ENCODE measurements around the gene ENC1.

Gene ENC1

DNA sequence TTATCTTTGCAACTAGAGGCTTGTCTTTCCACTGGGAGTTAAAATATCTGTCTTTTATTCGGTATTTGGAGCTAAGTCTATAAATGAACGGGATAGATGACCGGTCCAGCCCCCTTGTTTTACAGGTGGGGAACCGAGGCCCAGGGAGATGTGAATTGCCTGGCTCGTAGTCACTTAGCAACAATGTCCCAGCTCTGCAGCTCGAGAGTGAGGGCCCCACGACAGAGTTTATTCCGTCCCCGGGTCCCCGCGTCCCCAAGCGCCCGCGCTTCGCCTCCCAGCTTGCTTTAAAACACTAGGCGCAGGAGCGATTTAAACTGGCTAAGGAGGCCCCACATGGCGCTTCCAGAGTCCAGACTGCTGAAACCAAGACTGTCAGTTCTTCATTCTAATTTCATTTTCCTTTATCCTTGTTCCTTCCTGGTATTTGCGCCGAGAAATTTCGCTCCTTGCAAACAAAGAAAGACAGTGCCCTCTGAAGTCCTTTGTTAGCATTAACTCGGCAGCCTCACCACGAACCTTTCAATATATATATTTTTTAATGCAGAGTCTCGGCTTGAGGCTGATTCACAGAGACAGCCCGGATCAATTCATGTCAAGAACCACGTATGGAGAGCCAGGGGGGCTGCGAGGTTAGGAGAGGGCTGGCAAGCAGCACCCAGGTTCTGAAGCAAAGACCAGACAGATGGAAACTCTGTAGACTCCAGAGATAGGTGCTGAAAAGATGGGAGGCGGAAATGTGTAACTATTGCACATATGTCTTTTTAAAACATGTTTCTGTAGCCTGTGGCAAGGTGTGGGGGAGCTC is 1.4 kb upstream of the ENC1 start:
- H3K27ac ChIP-seq (ENCODE audit: low read depth in 2 of 2, low read length in 2 of 2): peak overlapping the region; percentile 94 to 96
- no peaks in the 10 kb centered on the region for H3K36me3 ChIP-seq (ENCODE audit: control insufficient read depth in 2 of 2, insufficient read depth in 2 of 2, low read length in 2 of 2)
- no peaks in the 10 kb centered on the region for H3K9me3 ChIP-seq (ENCODE audit: control insufficient read depth in 2 of 2, low read length in 2 of 2)
- H3K4me3 ChIP-seq (ENCODE audit: low read length in 2 of 2): peak overlapping the region; percentile 71 to 89
- no peaks in the 10 kb centered on the region for H3K27me3 ChIP-seq (ENCODE audit: control insufficient read depth in 2 of 2, insufficient read depth in 2 of 2, low read length in 2 of 2)
- peaks cover 8 to 20% of the 10 kb centered on the region in 2 donors for H3K4me1 ChIP-seq (ENCODE audit: control insufficient read depth in 2 of 2, insufficient read depth in 2 of 2, low read length in 2 of 2)
- peak overlapping the region; percentile 61 to 80 for H3K9ac ChIP-seq (ENCODE audit: low read depth in 1 of 2, low read length in 2 of 2)

DNA sequence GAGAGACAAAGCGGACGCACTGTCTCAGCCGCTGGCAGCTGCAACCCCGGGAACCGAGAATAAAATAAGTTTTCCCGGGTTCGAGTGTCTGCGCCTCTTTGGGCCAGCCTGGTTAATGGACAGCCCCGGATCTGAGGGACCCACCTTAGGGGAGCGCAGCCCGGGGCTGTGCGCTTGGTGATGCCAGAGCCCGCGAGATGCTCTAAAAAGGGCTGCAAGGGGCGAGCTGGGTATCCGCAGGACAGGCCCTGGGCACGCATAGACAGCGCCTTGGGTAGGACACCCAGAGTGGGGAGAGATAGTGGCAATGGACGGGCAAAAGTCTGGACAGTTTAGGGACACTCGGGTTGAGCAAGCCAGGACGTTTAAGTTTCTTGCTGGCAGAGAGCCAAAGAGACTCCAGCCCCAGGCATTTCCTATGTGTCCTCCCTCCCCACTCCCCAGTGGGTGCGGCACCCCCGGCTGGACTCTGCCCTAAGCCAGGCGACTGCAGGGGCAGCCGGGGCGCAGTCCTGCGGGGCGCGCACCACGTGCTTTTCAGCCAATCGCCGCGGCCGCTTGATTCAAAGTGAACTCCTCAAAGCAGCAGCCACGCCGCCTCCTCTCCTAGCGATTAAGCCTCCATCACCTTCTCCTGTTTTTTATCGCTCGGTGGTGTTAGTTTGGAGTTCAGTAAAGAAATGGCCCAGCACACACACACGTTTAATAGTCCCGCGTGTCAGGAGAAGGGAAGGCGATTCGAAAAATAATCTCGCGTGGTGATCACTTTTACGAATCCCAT is 616 bp upstream of the ENC1 start:
- Histone ChIP-seq H3K27ac (ENCODE audit: low read depth in 2 of 2, low read length in 2 of 2) (peak overlapping the region; percentile 94 to 96), H3K9ac (ENCODE audit: low read depth in 1 of 2, low read length in 2 of 2) (peak overlapping the region; percentile 80 to 93), H3K27me3 (ENCODE audit: control insufficient read depth in 2 of 2, insufficient read depth in 2 of 2, low read length in 2 of 2) (no peaks in the 10 kb centered on the region), H3K4me1 (ENCODE audit: control insufficient read depth in 2 of 2, insufficient read depth in 2 of 2, low read length in 2 of 2) (peaks cover 13 to 24% of the 10 kb centered on the region in 2 donors), H3K36me3 (ENCODE audit: control insufficient read depth in 2 of 2, insufficient read depth in 2 of 2, low read length in 2 of 2) (peaks cover 0 to 1% of the 10 kb centered on the region in 2 donors), H3K9me3 (ENCODE audit: control insufficient read depth in 2 of 2, low read length in 2 of 2) (no peaks in the 10 kb centered on the region), H3K4me3 (ENCODE audit: low read length in 2 of 2) (peak overlapping the region; percentile 71 to 89)

DNA sequence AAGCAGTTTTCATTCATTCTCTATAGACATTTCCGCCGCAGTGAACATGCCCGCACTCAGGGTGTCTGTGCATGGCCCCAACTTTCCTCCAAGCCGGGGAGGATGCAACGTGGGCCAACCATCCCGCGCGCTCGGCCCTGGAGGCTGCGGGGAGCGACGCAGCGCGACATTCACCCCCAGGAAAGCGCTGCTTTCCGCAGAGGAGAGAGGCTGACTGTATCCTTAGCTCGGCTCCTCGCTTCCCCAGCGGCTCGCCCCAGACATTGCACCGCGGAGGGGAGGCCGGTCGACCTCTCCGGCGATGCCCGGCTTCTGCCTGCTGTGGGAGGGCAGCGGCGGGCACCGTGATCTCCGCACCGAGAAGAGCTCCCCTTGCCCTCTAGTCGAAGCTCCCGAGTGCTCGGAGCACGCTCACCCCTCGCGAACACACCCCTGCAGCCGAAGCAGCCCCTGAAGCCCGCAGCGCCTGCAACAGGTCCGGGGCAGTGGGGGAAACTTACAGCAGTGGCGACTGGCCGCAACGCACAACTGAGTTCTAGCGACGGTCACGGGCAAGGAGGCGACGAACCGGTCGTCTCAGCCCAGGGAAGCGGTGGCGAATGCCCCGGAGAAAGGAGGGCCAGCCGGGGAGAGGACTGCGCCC is 600 bp downstream of the ENC1 start:
- Histone ChIP-seq H3K27ac (ENCODE audit: low read depth in 2 of 2, low read length in 2 of 2) (peak overlapping the region; percentile 94 to 96), H3K9ac (ENCODE audit: low read depth in 1 of 2, low read length in 2 of 2) (peak overlapping the region; percentile 80 to 93), H3K27me3 (ENCODE audit: control insufficient read depth in 2 of 2, insufficient read depth in 2 of 2, low read length in 2 of 2) (no peaks in the 10 kb centered on the region), H3K4me1 (ENCODE audit: control insufficient read depth in 2 of 2, insufficient read depth in 2 of 2, low read length in 2 of 2) (peaks cover 17 to 24% of the 10 kb centered on the region in 2 donors), H3K4me3 (ENCODE audit: low read length in 2 of 2) (peak overlapping the region; percentile 71 to 89), H3K9me3 (ENCODE audit: control insufficient read depth in 2 of 2, low read length in 2 of 2) (no peaks in the 10 kb centered on the region), H3K36me3 (ENCODE audit: control insufficient read depth in 2 of 2, insufficient read depth in 2 of 2, low read length in 2 of 2) (peaks cover 9 to 13% of the 10 kb centered on the region in 2 donors)

DNA sequence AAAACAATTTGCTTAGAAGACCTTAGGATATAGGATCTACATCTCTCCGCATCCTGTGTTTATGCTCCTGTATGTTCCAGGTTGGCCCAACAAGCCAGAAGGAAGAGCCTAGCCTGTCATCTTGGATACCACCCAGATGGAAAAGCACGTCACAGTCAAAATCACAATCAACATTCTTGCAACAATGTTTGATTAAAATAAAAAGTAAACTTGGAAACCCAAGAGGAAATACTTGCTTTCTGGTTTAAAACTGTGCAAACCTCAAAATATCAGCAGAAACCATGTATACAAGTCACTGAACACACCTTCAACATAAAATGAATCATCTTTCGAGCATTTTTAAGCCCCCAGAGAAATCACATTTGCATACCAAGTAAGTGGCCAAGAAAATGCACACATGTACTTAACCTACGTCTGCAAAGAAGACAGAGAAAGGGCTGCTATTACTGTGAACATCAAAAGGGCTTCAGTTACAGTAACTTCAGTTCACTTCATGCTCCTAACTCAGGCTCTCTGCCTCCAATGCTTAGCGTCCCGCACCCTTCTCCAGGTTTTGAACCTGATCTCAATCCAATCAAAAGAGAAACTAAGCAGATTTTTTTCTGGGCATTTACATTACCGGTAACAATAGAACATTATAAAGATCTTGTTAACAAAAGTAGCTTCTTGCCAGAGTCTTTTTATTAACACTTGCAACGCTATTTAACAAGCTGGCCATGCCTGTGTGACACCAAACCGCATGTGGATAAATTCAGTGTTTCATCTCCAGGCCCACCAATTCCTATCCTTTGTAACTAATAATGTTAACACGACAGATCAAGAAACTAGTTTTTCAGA is 1.3 kb downstream of the ENC1 start:
- Histone ChIP-seq H3K4me1 (ENCODE audit: control insufficient read depth in 2 of 2, insufficient read depth in 2 of 2, low read length in 2 of 2) (peaks cover 17 to 24% of the 10 kb centered on the region in 2 donors), H3K9ac (ENCODE audit: low read depth in 1 of 2, low read length in 2 of 2) (peak overlapping the region; percentile 80 to 93), H3K4me3 (ENCODE audit: low read length in 2 of 2) (peak overlapping the region; percentile 71 to 89), H3K27ac (ENCODE audit: low read depth in 2 of 2, low read length in 2 of 2) (peak overlapping the region; percentile 94 to 96), H3K27me3 (ENCODE audit: control insufficient read depth in 2 of 2, insufficient read depth in 2 of 2, low read length in 2 of 2) (no peaks in the 10 kb centered on the region), H3K36me3 (ENCODE audit: control insufficient read depth in 2 of 2, insufficient read depth in 2 of 2, low read length in 2 of 2) (peaks cover 16 to 20% of the 10 kb centered on the region in 2 donors), H3K9me3 (ENCODE audit: control insufficient read depth in 2 of 2, low read length in 2 of 2) (no peaks in the 10 kb centered on the region)

DNA sequence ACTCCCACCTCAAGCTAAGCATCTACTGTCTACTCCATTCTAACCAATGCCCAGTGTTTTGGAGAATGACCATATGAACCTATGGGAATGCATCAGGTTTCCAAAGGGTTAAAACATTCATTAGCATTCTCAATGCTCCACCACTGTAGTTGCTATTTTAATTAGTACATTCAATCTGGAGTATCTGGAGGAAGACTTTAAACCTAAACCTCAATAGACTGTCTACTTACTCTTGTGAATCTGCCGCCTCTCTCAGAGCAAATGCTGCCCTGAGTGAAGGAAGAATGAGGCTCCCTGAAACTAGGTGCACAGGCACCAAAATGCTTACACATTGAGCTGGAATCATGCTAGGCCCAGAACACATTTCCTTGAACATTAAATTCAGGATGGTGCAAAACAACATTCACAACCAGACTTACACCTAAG is 2.0 kb downstream of the ENC1 start:
- Histone ChIP-seq H3K4me1 (ENCODE audit: control insufficient read depth in 2 of 2, insufficient read depth in 2 of 2, low read length in 2 of 2) (peaks cover 17 to 24% of the 10 kb centered on the region in 2 donors), H3K27ac (ENCODE audit: low read depth in 2 of 2, low read length in 2 of 2) (peak overlapping the region; percentile 94 to 96), H3K36me3 (ENCODE audit: control insufficient read depth in 2 of 2, insufficient read depth in 2 of 2, low read length in 2 of 2) (peaks cover 18 to 23% of the 10 kb centered on the region in 2 donors)

DNA sequence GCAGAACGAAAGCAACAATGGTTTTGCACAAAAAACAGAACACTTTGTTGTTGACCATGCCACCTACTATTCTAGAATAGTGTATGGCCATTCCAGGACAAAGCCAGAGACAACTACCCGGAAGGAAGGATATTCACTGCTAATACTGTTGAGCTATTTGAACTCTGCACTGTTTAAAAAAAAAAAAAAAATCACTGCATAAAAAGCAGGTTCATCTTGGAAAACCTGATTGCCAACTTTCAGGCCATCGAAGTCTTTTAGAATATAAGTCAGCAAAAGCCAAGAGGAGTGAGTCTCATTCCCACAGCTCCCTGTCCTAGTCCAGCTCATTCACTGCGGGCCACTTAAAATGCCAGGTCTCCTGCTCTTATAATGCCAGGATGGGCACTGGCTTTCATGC is 4.0 kb downstream of the ENC1 start:
- Histone ChIP-seq H3K36me3 (ENCODE audit: control insufficient read depth in 2 of 2, insufficient read depth in 2 of 2, low read length in 2 of 2) (peaks cover 22 to 27% of the 10 kb centered on the region in 2 donors), H3K9me3 (ENCODE audit: control insufficient read depth in 2 of 2, low read length in 2 of 2) (no peaks in the 10 kb centered on the region), H3K4me3 (ENCODE audit: low read length in 2 of 2) (peak overlapping the region in 1 of 2 donors; percentile 7), H3K9ac (ENCODE audit: low read depth in 1 of 2, low read length in 2 of 2) (no peak overlapping the region), H3K4me1 (ENCODE audit: control insufficient read depth in 2 of 2, insufficient read depth in 2 of 2, low read length in 2 of 2) (peaks cover 22 to 28% of the 10 kb centered on the region in 2 donors), H3K27me3 (ENCODE audit: control insufficient read depth in 2 of 2, insufficient read depth in 2 of 2, low read length in 2 of 2) (no peaks in the 10 kb centered on the region), H3K27ac (ENCODE audit: low read depth in 2 of 2, low read length in 2 of 2) (no peak overlapping the region)

More for the DNA sequence above, 2.0 kb downstream of the ENC1 start:
- Histone ChIP-seq H3K9me3 (ENCODE audit: control insufficient read depth in 2 of 2, low read length in 2 of 2) (no peaks in the 10 kb centered on the region), H3K9ac (ENCODE audit: low read depth in 1 of 2, low read length in 2 of 2) (peak overlapping the region; percentile 80 to 93), H3K27me3 (ENCODE audit: control insufficient read depth in 2 of 2, insufficient read depth in 2 of 2, low read length in 2 of 2) (no peaks in the 10 kb centered on the region), H3K4me3 (ENCODE audit: low read length in 2 of 2) (peak overlapping the region; percentile 71 to 89)

DNA sequence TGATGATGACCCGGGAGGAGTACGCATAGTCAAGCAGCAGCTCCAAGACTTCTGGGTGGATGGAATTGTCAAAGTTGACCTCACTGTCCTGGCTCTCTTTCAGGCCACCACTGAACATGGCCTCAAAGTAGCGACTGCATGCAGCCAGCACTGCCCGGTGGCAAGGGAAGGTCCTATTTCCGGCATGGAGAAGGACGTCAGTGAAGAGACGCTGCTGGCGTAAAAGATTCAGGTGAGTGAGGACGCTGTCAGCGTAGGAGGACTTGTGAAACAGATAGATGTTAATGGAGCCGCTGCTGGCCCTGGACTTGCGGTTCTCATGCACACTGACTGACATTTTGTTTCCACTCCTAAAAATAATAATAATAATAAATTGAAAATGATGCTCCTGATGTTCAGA is 4.4 kb downstream of the ENC1 start:
- Histone ChIP-seq H3K4me3 (ENCODE audit: low read length in 2 of 2) (peak overlapping the region in 1 of 2 donors; percentile 5), H3K4me1 (ENCODE audit: control insufficient read depth in 2 of 2, insufficient read depth in 2 of 2, low read length in 2 of 2) (peaks cover 21 to 27% of the 10 kb centered on the region in 2 donors), H3K36me3 (ENCODE audit: control insufficient read depth in 2 of 2, insufficient read depth in 2 of 2, low read length in 2 of 2) (peaks cover 22 to 27% of the 10 kb centered on the region in 2 donors), H3K27ac (ENCODE audit: low read depth in 2 of 2, low read length in 2 of 2) (no peak overlapping the region), H3K27me3 (ENCODE audit: control insufficient read depth in 2 of 2, insufficient read depth in 2 of 2, low read length in 2 of 2) (no peaks in the 10 kb centered on the region), H3K9ac (ENCODE audit: low read depth in 1 of 2, low read length in 2 of 2) (no peak overlapping the region), H3K9me3 (ENCODE audit: control insufficient read depth in 2 of 2, low read length in 2 of 2) (no peaks in the 10 kb centered on the region)

DNA sequence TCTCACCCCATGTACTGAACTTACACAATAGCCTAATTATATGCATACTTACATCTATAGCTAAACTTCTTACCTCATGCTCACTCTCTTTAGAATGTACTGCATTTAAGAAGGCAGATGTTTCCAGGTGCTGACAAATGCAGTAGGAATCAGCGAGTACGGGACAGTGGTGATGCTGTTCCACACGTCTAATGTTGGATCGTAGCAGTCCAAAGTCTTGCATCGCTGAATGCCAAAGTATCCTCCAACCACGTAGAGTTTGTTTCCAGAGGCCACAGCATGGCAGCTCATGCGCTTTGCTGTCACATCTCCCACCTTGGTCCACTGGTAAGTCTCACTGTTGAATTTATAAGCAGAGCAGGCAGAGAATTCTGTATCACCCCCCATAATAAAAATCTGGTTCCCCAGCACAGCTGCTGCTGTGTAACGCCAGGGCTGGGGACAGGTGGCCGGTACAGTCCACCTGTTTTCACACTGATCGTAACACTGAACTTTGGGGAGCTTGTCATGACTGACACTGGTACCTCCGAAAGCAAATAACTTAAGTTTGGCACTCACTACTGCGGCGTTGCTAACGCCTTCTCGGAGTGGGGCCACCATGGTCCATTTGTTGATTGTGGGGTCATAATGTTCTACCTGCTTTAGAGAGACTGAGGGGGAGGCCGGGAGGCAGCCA is 5.8 kb downstream of the ENC1 start:
- Histone ChIP-seq H3K36me3 (ENCODE audit: control insufficient read depth in 2 of 2, insufficient read depth in 2 of 2, low read length in 2 of 2) (peaks cover 22 to 31% of the 10 kb centered on the region in 2 donors), H3K4me3 (ENCODE audit: low read length in 2 of 2) (no peak overlapping the region), H3K9ac (ENCODE audit: low read depth in 1 of 2, low read length in 2 of 2) (no peak overlapping the region), H3K4me1 (ENCODE audit: control insufficient read depth in 2 of 2, insufficient read depth in 2 of 2, low read length in 2 of 2) (peaks cover 21 to 29% of the 10 kb centered on the region in 2 donors), H3K9me3 (ENCODE audit: control insufficient read depth in 2 of 2, low read length in 2 of 2) (no peaks in the 10 kb centered on the region), H3K27me3 (ENCODE audit: control insufficient read depth in 2 of 2, insufficient read depth in 2 of 2, low read length in 2 of 2) (no peaks in the 10 kb centered on the region), H3K27ac (ENCODE audit: low read depth in 2 of 2, low read length in 2 of 2) (no peak overlapping the region)

DNA sequence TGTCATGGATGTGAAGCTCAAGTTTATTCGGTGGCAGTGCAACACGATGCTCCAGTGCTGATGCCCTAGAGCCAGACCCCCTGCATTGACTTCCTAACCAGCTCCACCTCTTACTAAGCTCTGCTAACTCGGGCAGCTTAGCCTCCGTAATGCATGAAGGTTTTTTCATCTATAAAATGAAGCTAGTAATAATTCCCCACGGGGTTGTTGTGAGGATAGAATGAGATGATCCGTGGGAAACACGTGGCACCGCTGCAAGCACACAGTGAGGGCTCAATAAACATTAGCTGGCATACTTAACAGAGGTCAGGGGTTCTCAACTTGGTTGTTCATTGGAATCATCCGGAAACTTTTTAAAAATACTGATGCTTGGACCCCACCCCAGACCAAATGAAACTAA is 6.8 kb downstream of the ENC1 start:
- Histone ChIP-seq H3K27ac (ENCODE audit: low read depth in 2 of 2, low read length in 2 of 2) (no peak overlapping the region), H3K36me3 (ENCODE audit: control insufficient read depth in 2 of 2, insufficient read depth in 2 of 2, low read length in 2 of 2) (peaks cover 28 to 38% of the 10 kb centered on the region in 2 donors), H3K4me3 (ENCODE audit: low read length in 2 of 2) (no peak overlapping the region), H3K27me3 (ENCODE audit: control insufficient read depth in 2 of 2, insufficient read depth in 2 of 2, low read length in 2 of 2) (no peaks in the 10 kb centered on the region), H3K9ac (ENCODE audit: low read depth in 1 of 2, low read length in 2 of 2) (no peak overlapping the region), H3K9me3 (ENCODE audit: control insufficient read depth in 2 of 2, low read length in 2 of 2) (no peaks in the 10 kb centered on the region), H3K4me1 (ENCODE audit: control insufficient read depth in 2 of 2, insufficient read depth in 2 of 2, low read length in 2 of 2) (peaks cover 21 to 29% of the 10 kb centered on the region in 2 donors)
